M059J (cell line): ENCODE results near the gene GRK5. TPM values are rescaled to one million over a fixed set of nuclear protein-coding genes. Genes with fewer than 3 reads are reported as not detected.

Source experiments
- DNase-seq: peaks from one replicate; pipeline ENCODE4 v3.0.0-alpha.2; 2012; ENCODE audit warnings: low read depth
- total RNA-seq: library from RNA; depleted of rRNA; stranded (reverse); fragments of >200 nt; shearing (Covaris generic); gene quantifications from 2 replicates; pipeline ENCODE4 v1.2.3, GENCODE V29; 2014

Gene GRK5
- total RNA-seq, 1 experiment from 2014 or later, result 4.4 TPM

GRCh38 chr10:119478111-119478802 is 270.9 kb downstream of the GRK5 start:
- no peak for DNase-seq

- DNase-seq, result peak; percentile 17
These were observed 271.5 kb downstream of the GRK5 start for GRCh38 chr10:119478811-119479341.

DNA sequence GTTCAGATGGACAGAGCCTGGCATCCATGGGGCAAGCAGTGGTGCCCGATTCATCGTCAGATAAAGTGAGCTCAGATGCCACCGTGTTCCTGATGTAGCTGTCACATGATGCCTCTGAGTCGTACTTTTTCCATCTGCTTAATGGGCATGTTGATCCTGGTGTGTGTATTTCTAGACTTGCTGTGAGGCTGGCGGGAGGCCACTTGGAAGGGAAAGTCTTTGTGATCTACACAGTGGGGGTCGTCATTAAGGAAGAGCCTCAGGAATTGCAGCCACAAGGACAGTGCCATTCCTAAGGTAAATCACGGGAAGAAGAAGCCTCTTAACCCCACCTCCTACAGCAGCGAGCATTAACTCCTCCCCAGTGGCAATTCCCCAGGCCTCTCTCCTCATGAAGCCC is 272.2 kb downstream of the GRK5 start:
- DNase-seq, result no peak

- no peak for DNase-seq
These were observed 273.3 kb downstream of the GRK5 start for GRCh38 chr10:119480667-119481066.

DNA sequence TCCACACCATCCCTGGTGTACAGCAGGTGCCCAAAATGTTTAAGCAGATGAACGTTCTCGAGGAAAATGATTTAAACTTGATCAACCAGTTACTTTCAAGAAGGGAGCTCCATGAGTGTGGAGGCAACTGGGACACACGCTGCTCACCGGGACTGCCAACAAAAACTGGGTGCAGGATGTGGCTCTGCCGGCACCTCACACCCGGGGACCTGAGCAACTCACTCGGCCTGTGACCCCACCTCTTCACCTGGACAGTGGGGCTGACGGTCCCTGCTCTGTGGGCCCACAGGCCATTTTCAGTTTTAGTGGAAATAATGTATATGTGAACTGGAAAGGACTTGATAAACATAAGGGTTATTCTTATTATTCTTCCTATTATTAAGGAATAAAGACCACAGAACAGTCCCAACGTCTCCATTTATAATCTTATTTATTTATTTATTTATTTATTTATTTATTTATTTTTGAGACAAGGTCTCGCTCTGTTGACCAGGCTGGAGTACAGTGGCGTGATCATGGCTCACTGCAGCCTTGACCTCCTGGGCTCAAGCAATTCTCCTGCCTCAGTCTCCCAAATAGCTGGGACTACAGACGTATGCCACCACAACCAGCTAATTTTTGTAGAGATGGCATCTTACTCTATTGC is 274.5 kb downstream of the GRK5 start:
- no peak for DNase-seq

- DNase-seq, result no peak
These were observed 275.6 kb downstream of the GRK5 start for GRCh38 chr10:119483001-119483400.

DNA sequence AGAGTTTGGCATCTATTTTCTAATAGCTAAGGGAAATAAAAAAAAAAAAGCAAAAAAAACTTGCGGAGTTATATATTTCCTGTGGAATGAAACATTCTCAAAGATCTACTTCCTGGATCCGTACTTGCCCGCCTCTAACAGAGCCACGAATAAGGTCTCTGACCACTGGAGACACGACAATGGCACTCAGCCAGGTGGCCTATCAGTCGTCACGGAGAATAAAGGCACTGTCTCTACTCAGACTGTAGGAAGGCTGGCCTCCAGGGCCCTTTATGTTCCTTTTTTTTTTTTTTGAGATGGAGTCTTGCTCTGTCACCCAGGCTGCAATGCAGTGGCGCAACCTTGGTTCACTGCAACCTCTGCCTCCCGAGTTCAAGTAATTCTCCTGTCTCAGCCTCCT is 276.5 kb downstream of the GRK5 start:
- DNase-seq, result no peak

GRCh38 chr10:119488675-119489074 is 281.3 kb downstream of the GRK5 start:
- DNase-seq, result no peak

DNA sequence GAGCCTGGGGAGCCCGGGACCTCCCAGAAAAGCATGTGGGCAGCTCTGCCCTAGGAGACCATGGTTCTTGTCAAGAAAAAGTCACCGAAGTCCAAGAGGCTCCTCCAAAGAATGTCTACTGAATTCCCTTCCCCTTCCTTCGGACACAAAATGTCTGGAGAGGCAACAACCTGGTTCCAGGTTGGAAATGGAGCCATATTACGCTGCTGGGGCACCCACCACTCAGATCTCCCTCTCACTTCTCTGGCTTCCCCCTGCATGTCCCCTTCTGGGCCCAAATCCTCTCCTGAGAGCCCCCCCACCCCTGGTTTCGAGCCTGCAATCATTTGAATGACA is 282.6 kb downstream of the GRK5 start:
- DNase-seq, result no peak

GRCh38 chr10:119491966-119492757 is 284.8 kb downstream of the GRK5 start:
- no peak for DNase-seq

DNA sequence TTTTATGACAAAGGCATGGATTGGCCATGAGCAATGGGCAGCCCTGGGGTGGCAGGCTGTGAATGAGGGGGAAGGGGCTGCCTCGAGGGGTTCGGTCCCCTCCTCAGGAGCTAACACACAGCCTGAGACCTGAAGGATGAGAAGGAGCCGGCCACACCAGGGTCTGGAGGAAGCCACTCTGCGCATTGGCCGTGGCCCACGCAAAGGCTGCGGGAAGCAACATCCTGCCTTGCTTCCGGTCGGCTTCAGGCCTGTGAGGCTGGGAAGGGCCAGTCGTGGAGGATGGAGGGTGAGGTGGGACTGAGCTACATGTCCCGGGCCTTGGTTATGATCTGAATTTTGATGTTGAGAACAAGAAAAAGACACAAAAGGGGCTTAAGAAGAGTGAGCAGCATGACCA is 285.8 kb downstream of the GRK5 start:
- no peak for DNase-seq

- peak; percentile 43 for DNase-seq
These were observed 287.1 kb downstream of the GRK5 start for GRCh38 chr10:119494236-119495020.

GRCh38 chr10:119495021-119495505 is 287.7 kb downstream of the GRK5 start:
- peak; percentile 17 for DNase-seq

GRCh38 chr10:119495545-119495944 is 288.2 kb downstream of the GRK5 start:
- DNase-seq, result no peak

DNA sequence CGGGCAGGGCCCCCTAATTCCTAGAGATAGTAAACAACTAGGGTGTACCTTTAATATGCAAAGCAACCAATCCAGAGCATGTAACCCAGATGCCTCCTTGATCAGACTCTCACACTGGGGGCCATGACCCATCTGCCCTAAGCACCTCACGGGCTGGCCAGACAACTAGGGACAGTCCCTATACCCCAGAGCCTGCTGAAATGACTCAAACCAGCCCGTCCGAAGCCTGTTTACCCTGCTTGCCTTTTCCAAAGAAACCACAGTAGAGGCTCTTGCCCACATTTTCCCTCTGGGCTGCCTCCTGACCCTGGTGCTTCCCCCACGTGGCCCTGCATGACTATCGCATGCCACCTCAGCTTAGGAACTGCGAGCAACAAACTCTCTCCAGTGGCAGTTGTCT is 288.9 kb downstream of the GRK5 start:
- peak; percentile 88 for DNase-seq

DNA sequence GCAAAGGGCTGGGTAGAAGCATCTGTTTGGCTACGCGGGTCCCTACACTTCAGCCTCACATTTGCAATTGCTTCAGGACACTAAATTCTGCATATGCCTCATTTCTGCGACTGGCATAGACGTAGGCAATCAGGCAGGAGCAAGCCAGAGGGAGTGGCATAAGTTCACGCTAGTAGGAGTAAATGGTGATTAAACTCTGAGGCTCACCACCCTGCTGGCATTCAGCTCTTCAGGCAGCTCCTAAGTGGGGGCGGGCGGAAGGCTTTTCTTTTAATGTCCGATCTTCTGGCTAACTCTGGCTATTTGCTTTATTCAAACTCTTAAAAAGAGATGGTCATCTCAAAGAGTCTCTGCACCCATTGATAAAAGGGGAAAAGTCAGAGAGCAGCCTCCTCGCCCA is 289.9 kb downstream of the GRK5 start:
- DNase-seq, result no peak

- DNase-seq, result no peak
These were observed 291.7 kb downstream of the GRK5 start for GRCh38 chr10:119498889-119499676.

- no peak for DNase-seq
These were observed 292.3 kb downstream of the GRK5 start for GRCh38 chr10:119499677-119500002.

- DNase-seq, result no peak
These were observed 292.9 kb downstream of the GRK5 start for GRCh38 chr10:119500123-119500795.

DNA sequence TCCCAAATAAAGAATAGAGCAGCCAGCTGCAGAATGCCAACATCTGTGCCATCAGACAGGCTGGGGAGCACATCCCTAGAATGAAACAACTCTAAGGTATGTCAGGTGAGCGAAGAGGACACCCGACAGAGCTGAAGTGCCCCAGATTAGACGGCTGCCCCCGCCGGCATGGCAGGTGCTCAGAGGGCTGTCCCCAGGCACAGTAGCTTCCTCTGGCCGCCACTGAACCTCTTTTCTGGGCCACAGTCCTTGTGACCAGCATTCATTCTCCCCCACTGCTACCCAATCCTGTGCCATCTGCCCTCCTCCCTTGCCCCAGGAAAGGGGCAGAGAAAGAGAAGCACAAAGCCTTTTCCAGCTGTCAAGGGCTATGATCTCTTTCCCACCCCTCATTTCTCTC is 293.4 kb downstream of the GRK5 start:
- no peak for DNase-seq

DNA sequence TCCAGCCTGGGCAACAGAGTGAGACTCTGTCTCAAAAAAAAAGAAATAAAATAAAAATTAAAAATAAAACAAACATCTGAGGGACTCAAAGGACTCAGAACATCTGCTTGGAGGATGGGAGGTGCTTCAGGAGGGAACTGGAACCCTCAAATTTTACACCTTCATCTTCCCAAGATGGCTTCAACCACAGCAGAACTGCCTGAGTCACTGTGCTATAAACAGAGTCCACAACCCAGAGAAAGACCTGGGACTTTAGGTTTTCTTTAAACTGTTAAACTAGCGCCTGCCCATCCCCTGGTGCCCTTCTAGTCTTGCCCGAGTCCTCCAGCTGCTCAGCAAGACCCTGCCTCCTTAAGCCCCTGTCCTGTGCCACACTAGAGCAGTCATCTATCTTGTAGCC is 294.3 kb downstream of the GRK5 start:
- no peak for DNase-seq
